Kasumi-1 (cell line): ENCODE data around the gene ZNF227.
"Not testable (repeated sequence)": the region's sequence is repeated elsewhere in the genome, so short reads cannot be mapped to it uniquely, and the experiment has no call there.

Experiments used
- DNase-seq, 2 experiments: peaks; one replicate each; lab custom pipeline; 2025; lab: John Stamatoyannopoulos, UW

The ZNF227 gene

GRCh38 chr19:44252332-44252731 is 40.0 kb downstream of the ZNF227 start:
- DNase-seq, result not testable (repeated sequence)

DNA sequence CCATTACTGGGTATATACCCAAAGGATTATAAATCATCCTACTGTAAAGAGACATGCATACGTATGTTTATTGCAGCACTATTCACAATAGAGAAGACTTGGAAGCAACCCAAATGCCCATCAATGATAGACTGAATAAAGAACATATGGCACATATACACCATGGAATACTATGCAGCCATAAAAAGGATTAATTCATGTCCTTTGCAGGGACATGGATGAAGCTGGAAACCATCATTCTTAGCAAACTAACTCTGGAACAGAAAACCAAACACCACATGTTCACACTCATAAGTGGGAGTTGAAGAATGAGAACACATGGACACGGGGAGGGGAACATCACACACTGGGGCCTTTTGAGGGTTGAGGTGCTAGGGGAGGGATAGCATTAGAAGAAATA is 41.1 kb downstream of the ZNF227 start:
- DNase-seq, result not testable (repeated sequence)

DNA sequence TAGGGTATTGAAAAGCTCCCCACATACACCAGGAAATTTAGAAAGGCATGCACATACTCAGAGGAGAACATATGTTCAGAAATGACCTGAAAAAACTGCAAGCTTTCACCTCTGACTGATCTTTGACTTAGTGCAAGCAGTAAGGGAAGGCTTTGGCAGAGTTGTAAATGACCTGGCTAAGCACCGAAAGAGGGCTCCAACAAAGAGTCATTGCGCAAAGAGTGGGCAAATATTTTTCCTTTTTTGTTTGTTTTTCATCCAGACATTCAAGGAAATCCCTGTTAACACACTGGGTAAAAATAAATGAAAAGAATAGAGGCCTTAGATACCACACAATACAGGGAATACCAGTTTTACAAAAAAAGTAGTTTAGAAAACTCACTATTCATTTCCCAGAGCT is 42.2 kb downstream of the ZNF227 start:
- DNase-seq, result no peak

GRCh38 chr19:44255705-44256411 is 43.5 kb downstream of the ZNF227 start:
- no peak for DNase-seq

- DNase-seq, result no peak
Observed at GRCh38 chr19:44258136-44258535, 45.8 kb downstream of the ZNF227 start.

GRCh38 chr19:44258835-44259413 is 46.6 kb downstream of the ZNF227 start:
- DNase-seq, result no peak

- DNase-seq, result no peak
Observed at GRCh38 chr19:44260343-44260681, 48.0 kb downstream of the ZNF227 start.

GRCh38 chr19:44260695-44261446 is 48.5 kb downstream of the ZNF227 start:
- DNase-seq, result no peak

DNA sequence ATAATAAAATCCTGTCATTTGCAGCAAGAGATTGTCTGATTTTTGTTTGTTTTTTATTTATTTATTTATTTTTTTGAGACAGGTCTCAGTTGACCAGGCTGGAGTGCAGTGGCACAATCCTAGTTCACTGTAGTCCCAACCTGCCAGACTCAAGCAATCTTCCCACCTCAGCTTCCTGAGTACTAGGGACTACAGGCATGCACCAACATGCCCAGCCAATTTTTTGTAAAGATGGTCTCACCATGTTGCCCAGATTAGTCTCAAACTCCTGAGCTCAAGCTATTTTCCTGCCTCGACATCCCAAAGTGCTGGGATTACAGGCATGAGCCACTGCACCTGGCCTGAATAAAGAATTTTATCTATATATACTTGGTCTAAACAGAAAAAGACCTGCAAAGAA is 65.0 kb downstream of the ZNF227 start:
- DNase-seq, result no peak

DNA sequence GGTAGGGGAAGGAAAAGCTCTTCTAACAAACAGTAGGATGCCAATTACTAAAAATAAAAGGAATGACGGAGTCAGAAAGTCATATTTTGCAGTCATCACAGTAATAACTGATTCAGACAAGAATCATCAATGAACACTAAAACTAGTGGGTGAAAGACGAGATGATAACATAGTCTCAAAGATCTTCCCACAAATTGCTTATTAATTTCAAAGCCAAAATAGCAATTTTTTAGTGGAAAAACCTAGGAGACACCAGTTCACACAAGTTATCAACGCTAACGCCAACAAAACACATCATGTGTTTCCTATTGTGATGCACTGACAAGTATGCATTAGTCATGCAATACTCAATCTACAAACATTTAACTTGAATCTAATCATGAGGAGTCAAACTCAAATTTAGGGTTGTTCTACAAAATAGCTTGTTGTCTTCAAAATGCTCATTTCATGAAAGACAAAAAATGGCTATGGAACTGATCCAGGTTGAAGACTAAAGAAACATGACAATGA is 65.9 kb downstream of the ZNF227 start:
- DNase-seq, result no peak

- DNase-seq, result peak; percentile 52 to 77
Observed at GRCh38 chr19:44280916-44281315, 68.6 kb downstream of the ZNF227 start.

- DNase-seq, result no peak
Observed at GRCh38 chr19:44282846-44283245, 70.5 kb downstream of the ZNF227 start.

GRCh38 chr19:44284968-44285367 is 72.6 kb downstream of the ZNF227 start:
- no peak for DNase-seq
